HG02938 (cell line): ENCODE results near the gene MCCC2.
"Not testable (repeated sequence)": the region's sequence is repeated elsewhere in the genome, so short reads cannot be mapped to it uniquely, and the experiment has no call there.

Experiments used
- ATAC-seq: cut with Tn5 transposase; IDR thresholded peaks from one replicate; pipeline ENCODE4 v1.9.1; 2021; ENCODE audit warnings: mild to moderate bottlenecking, moderate library complexity; ENCODE audit not compliant: unreplicated experiment

The MCCC2 gene

DNA sequence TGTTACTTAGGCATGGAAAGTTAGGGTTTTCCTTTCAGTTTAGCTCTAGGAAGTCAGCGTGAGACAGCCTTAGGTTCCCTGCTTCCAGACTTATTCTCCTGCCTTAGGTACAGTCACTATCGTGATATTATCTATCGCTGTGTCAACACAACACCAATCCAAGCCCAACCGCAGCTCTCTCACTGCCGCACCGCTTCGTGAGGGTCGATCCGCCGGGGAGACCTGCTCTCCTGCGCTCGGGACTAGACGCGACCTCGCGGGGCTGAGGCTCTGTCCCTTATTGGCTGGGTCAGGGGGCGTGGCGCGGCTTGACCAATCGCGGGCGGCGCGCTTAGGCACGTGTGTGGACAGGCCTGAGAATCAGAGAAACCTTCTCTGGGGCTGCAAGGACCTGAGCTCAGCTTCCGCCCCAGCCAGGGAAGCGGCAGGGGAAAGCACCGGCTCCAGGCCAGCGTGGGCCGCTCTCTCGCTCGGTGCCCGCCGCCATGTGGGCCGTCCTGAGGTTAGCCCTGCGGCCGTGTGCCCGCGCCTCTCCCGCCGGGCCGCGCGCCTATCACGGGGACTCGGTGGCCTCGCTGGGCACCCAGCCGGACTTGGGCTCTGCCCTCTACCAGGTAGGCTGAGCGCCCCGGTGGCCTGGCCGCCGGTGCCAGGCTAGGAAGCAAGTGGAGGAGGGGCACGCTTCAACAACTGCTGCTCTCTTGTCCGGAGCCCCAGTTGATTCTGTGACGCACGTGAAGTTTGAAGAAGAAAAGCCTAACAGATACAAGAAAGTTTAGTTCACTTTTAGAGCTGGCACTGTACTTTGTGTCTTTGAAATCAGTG, at the start of gene MCCC2:
Gene MCCC2 (plus strand): TSS at position 400 of the 825 bp plus-strand sequence. CDS start 86 bp downstream, at position 486.
- ATAC-seq = peak; percentile 97

DNA sequence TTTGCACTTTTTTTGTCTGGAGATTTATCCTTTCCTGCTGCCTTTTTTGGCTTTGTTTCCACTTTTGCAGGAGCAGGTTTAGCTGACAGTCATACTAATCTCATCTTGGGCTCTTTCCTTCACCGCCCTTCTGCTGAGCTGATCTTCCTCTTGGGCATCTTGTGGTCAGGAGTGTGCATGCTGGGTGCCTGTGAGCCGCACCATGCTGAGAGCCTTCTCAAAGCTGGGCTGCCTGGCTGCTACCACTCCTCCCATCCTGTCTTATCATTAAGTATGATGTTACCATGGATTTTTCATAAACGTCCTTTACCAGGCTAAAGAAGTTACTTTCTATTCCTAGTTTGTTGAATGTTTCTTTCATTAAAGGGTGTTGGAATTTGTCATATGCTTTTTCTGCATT, 49.5 kb upstream of the MCCC2 start:
- no peak for ATAC-seq

DNA sequence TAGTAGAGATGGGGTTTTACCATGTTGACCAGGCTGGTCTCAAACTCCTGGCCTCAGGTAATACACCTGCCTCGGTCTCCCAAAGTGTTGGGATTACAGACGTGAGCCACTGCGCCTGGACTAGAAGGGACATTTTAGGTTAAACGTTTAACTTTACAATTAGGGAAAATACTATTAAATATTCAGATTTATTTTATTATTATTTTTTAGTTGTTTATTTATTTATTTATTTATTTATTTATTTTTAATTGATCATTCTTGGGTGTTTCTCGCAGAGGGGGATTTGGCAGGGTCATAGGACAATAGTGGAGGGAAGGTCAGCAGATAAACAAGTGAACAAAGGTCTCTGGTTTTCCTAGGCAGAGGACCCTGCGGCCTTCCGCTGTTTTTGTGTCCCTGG, 36.3 kb upstream of the MCCC2 start:
- ATAC-seq = not testable (repeated sequence)

DNA sequence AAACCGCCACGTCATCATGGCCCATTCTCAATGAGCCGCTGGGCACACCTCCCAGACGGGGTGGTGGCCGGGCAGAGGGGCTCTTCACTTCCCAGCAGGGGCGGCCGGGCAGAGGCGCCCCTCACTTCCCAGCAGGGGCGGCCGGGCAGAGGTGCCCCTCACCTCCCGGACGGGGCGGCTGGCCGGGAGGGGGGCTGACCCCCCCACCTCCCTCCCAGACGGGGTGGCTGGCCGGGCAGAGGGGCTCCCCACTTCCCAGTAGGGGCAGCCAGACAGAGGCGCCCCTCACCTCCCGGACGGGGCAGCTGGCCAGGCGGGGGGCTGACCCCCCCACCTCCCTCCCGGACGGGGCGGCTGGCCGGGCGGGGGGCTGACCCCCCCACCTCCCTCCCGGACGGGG, 35.6 kb upstream of the MCCC2 start:
- not testable (repeated sequence) for ATAC-seq

DNA sequence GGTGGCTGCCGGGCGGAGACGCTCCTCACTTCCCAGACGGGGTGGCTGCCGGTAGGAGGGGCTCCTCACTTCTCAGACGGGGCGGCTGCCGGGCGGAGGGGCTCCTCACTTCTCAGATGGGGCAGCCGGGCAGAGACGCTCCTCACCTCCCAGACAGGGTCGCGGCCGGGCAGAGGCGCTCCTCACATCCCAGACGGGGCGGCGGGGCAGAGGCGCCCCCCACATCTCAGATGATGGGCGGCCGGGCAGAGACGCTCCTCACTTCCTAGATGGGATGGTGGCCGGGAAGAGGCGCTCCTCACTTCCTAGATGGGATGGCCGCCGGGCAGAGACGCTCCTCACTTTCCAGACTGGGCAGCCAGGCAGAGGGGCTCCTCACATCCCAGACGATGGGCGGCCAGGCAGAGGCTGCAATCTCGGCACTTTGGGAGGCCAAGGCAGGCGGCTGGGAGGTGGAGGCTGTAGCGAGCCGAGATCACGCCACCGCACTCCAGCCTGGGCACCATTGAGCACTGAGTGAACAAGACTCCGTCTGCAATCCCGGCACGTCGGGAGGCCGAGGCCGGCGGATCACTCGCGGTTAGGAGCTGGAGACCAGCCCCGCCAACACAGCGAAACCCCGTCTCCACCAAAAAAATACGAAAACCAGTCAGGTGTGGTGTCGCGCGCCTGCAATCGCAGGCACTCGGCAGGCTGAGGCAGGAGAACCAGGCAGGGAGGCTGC, 35.0 kb upstream of the MCCC2 start:
- ATAC-seq = not testable (repeated sequence)

DNA sequence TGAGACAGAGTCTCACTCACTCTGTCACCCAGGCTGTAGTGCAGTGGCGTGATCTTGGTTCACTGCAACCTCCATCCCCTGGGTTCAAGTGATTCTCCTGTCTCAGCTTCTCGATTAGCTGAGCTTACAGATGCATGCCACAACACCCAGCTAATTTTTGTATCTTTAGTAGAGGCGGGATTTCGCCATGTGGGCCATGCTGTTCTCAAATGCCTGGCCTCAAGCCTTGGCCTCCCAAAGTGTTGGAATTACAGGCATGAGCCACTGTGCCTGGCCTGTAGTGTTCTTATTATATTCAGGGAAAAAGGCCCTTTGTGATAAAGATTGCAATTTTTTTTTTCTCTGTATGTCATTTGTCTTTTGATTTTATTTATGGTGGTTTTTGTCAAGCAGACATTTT, 24.0 kb upstream of the MCCC2 start:
- no peak for ATAC-seq

DNA sequence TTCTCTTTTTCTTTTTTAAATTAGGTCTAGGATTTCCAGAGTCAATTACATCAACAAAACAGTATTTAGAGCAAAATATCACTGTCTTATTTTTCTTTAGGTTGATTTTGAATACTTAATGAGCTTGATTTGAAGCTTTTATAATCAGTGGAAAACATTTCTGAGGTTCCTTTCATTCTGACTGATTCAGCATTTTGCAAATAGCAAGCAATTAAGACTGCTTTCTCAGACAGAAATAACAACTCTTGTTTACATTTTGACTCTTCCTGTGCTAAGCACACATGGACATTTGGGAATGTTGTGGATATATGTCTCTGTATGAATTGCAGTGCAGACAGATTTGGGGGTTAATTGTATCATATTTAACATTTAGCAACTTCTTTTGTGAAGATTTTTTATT, 22.2 kb upstream of the MCCC2 start:
- no peak for ATAC-seq

DNA sequence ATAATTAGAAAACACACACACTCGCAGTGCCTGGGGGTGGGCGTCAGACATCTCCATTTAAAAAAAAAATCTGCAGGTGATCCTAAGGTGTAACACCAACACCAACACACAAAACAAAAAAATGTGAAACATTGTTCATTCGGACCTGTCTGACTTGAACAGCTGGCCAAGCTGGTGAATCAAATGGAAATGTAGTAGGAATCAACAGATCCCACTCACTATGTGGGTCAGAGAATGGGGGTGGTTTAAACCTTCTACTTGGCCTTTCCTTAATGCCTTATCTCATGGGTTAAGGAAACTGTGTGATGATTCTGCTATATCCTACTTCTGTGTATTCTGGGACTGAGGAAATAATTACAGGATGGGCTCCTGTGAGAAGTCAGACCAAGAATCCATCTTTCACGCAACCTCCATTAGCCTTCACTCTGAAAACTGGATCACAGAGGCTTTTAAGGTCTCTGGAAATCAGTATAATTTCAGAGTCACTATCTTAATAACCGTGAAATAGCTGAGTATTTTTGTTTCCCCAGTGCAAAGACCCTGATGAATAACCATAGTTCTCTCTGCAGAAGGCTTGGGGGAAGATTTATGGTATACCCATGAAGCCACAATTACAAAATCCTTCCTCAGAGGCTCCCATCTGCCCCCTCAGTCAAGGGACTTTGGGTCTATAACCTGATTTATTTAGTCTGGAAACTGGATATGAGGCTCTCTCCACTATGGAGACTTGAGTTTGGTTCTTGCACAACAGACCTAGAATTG, 17.2 kb upstream of the MCCC2 start:
- no peak for ATAC-seq

DNA sequence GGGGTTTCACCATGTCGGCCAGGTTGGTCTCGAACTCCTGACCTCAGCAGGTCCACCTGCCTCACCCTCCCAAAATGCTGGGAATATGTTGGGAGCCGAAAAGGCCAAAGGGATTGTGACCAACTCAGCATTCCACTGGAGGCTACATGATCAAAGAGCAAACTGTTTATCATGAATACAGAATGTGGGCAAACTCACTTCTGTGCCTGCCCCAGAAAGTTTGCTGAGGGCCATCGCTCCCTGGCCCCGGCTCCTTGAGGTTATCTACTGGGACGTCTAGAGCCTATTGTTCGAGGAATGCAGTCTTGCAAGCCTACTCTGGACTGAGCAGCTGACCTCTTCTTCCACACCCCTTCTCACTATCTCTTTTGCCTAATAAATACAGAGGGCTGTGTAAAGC, 15.3 kb upstream of the MCCC2 start:
- not testable (repeated sequence) for ATAC-seq

DNA sequence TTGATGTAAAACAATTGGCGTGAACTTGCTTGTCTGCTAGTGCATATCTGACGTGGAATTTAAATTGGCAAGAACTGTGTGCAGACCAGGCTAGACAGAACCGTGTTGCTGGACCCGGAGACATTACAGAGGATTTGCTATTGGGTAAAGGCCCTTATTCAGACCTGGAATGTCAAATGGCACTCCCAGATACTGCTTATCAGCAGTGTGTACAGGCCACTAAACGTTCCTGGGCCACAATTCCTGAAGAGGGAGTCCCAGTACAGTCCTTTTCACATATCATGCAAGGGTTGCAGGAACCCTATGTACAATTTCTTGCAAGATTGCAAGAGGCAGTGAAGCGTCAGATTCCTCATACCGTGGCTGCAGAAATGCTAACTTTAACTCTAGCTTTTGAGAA, 13.5 kb upstream of the MCCC2 start:
- no peak for ATAC-seq

DNA sequence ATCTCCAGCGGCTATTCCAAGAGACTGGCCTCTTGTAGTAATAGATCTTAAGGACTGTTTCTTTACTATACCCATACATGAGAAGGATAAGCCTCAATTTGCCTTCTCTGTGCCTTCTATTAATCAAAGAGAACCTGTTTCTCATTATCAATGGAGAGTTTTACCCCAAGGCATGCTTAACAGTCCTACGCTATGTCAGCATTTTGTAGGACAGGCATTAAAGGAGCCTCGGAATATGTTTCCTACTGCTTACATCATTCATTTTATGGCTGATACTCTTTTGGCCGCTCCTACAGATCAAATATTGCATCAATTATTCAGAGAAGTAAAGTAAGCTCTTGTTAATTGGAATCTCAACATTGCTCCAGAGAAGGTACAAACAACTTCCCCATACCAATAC, 11.6 kb upstream of the MCCC2 start:
- ATAC-seq = not testable (repeated sequence)

DNA sequence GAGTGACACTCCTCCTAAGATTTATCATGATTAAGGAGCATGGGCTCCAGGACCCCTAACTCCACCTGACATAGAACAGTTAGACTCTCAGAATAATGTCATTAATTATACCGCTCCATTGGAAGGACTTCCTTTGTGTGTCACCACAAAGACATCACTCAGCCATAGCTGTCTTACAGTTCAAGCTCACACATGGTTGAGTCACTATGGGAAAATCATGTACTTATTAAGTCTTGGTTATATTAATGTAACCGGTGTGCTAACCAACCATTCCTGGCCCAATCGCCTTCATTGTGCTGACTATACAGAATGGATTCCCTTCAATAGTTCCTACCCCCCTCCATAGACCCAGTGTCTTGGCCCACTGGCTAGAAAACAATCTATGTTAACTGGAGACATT, 10.9 kb upstream of the MCCC2 start:
- ATAC-seq = no peak

DNA sequence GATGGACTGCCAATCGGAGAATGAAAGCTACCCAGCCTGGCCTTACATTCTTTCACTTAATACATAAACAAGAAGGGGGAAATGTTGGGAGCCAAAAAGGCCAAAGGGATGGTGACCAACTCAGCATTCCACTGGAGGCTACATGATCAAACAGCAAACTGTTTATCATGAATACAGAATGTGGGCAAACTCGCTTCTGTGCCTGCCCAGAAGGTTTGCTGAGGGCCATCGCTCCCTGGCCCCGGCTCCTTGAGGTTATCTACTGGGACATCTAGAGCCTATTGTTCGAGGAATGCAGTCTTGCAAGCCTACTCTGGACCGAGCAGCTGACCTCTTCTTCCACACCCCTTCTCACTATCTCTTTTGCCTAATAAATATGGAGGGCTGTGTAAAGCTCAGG, 9.3 kb upstream of the MCCC2 start:
- ATAC-seq = not testable (repeated sequence)

DNA sequence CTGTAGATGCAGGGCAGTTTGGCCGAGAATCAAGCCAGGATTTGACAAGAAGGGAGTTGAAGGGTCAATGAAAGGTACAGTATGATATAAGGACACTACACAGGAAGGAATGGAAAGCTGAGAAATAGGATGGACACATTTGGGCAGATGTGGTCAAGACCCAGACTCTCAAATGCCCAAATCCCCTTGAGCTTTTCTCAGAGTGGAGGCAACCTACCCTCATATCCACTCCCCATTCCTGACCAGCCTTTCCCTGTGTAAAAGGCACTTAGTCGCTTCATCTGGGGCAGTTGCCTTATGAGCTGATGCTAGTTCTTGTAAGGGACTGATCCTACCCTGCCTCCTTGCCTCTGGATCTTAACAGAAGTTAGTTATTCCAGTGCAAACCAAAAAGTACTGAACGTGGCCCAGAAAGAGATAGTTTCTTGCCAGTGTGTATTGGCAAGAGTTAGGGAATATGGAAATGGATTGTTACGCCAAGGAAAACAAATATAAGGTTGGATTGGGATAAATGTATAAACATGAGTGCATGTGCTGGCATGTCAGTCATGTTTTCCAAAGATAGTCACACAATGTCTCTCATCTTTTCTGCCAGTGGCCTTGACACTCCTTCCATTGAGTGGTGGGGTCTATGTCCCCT, 4.1 kb upstream of the MCCC2 start:
- ATAC-seq = no peak

DNA sequence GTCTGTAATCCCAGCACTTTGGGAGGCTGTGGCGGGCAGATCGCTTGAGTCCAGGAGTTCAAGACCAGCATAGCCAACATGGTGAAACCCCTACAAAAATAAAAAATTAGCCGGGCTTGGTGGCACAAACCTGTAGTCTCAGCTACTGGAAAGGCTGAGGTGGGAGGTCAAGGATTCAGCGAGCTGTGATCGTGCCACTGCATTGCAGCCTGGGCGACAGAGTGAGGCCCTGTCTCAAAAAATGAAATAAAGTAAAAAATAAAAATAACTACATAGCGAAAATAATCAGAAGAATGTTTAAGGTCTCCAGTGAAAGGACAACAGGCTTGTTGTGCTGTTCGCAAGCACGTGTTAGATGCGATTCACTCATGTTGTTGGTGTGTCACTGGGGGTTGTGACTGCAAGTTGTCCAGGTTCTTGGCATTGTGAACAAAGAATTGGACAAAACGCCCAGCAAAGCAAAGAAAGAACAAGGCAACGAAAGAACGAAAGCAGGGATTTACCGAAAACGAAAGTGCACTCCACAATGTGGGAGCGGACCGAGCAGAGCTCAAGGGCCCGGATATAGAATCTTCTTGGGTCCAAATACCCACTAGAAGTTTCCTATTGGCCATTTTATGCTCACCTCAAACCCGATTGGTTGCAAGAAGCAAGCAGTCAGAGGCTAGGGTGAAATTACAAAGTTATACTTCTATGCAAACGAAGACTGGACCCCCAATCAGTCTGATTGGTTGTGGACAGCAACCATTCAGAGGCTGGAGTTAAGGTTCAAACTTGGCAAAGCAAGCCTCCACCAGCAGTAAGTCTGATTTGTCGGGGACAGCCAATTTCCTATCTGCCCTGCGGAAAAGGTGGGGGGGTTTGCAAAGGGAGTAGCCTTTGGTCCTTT, 844 bp upstream of the MCCC2 start:
- peak; percentile 9 for ATAC-seq

DNA sequence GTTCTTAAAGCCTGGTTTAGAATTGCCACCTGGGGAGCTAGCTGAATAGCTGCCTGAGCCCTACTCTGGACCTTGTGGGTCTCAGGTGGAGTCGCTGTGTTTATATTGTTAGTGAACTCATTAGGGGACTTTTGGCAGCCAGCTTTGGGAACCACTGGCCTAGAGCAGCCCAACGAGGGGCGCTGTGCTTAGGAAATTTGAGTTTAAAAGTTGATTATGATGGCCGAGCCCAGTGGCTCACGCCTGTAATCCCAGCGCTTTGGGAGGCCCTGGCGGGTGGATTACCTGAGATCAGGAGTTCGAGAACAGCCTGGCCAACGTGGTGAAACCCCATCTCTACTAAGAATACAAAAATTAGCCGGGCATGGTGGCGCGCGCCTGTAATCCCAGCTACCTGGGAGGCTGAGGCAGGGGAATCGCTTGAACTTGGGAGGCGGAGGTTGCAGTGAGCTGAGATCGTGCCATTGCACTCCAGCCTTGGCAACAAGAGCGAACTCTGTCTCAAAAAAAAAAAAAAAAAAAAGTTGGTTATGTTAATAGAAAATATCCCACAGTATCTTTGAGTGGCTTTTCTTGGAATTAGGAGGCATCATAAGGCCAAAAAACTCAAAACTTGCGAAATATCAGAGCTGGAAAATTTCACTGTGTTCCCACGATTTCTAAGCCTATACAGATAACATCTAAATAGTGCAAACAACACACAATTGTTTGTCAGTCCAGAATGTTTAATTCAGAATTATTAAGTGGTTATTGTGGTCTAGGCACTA, 809 bp downstream of the MCCC2 start:
- peak; percentile 1 for ATAC-seq

DNA sequence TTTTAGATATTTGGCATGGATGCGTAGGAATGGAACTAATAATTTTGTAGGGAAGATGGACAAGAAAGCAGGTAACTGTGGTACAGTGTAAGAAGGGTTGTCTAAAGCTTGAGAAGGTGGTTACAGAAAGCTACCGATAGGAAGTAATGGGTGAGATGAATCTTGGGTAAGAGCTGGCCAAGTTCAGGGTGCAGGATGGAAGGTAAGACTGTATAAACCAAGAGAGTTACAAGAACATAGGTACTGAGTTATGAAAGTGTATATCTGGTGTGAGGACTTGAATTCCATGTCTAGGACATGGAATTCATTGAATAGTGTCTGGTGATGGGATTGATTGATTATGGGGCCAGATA, 1.4 kb downstream of the MCCC2 start:
- ATAC-seq = no peak

DNA sequence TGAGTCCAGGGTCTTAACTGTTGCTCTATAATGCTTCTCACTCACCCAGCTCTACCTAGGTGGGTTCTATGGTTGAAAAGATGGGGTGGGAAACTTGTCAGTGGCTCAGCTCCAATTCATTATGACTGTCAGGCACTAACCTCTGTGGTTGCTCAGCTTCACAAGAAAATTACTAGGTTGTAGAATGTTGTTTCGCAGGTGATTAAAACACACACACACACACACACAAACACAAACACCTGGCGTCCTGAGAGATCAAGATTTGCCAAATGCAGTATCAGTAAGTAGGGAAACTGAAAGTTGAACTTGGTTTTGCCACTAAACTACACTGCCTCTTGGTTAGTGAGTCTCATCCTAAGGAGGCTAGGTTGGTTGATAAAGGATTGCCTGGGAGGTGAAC, 2.8 kb downstream of the MCCC2 start:
- ATAC-seq = no peak

DNA sequence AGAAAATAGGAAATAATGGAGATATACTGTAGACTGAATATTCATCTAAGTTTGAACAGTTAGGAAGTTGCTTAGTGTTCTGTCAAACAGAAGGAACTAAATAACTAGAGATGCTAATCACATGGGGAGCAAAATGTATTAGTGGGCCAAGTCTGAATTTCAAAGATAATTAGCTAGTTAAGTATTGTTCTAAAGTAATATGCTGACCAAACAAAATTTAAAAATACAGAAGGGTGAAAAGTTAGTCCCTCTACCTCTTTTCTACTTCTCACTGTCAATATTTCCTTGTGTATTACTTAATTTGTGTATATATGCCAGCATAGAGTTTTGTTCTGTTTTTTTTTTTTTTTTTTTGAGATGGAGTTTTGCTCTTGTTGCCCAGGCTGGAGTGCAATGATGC, 4.0 kb downstream of the MCCC2 start:
- ATAC-seq = no peak
